ENCODE measurements around the gene CMBL. TPM values are rescaled to one million over a fixed set of nuclear protein-coding genes. Genes with fewer than 3 reads are reported as not detected.
A peak's percentile ranks its signal among the peaks of the same experiment; 100 is the strongest.

Gene CMBL
- total and polyA plus RNA-seq, 2 of the 13 experiments (the other 11 are each of a cell fraction or from before 2014, with no cell fraction given) = 11.5 to 17.0 TPM

GRCh38 chr5:10335711-10336470 is 28.2 kb upstream of the CMBL start (continued):
- TF ChIP-seq TFDP2 (CRISPR knock-in tag; IDR thresholded peaks at IDR 0.05) = 0 out of 2 replicates have a peak, but pooled peaks have one; percentile 45
- no peak for TF ChIP-seq ISL2 (CRISPR knock-in tag; IDR thresholded peaks at IDR 0.05)
- peak; percentile 54 for TF ChIP-seq ZGPAT (CRISPR knock-in tag; IDR thresholded peaks at IDR 0.05)
- no peak for TF ChIP-seq HMGXB4 (CRISPR knock-in tag; IDR thresholded peaks at IDR 0.05; ENCODE audit: borderline replicate concordance in 1 of 2, low read depth in 1 of 2)
- peak; percentile 50; the same call in 1 of the 2 replicates for TF ChIP-seq FOXK1 (CRISPR knock-in tag; IDR thresholded peaks at IDR 0.05; ENCODE audit: borderline replicate concordance, low read depth)
- TF ChIP-seq ZNF709 (CRISPR knock-in tag; IDR thresholded peaks at IDR 0.05) = 0 out of 2 replicates have a peak, but pooled peaks have one; percentile 11
- peak; percentile 42; the same call in 1 of the 2 replicates for TF ChIP-seq FOSL2 (CRISPR knock-in tag; IDR thresholded peaks at IDR 0.05)
- TF ChIP-seq SOX13 (IDR thresholded peaks at IDR 0.05) = peak; percentile 48; the same call in 1 of the 2 replicates
- peak in 1 of 2 experiments; percentile 75; a peak in 1 of 4 replicates for TF ChIP-seq SOX13 (CRISPR knock-in tag; conservative IDR thresholded peaks at IDR 0.05 in 1 of 2, IDR thresholded peaks at IDR 0.05 in 1 of 2)
- TF ChIP-seq ZBTB44 (CRISPR knock-in tag; IDR thresholded peaks at IDR 0.05) = no peak
- no peak for TF ChIP-seq ZNF496 (CRISPR knock-in tag; IDR thresholded peaks at IDR 0.05; ENCODE audit: insufficient replicate concordance)
- peak; percentile 59; the same call in 1 of the 2 replicates for TF ChIP-seq NCOA2 (CRISPR knock-in tag; IDR thresholded peaks at IDR 0.05)
- TF ChIP-seq ELF3 (CRISPR knock-in tag; IDR thresholded peaks at IDR 0.05) = 0 out of 2 replicates have a peak, but pooled peaks have one; percentile 29
- no peak for TF ChIP-seq ZNF558 (CRISPR knock-in tag; IDR thresholded peaks at IDR 0.05; ENCODE audit: borderline replicate concordance)
- TF ChIP-seq CEBPB (IDR thresholded peaks at IDR 0.05; ENCODE audit: borderline replicate concordance, low read depth, low read length) = peak; percentile 96
- TF ChIP-seq HOXA5 (CRISPR knock-in tag; IDR thresholded peaks at IDR 0.05) = peak; percentile 45; the same call in 1 of the 2 replicates
- no peak for TF ChIP-seq ZNF629 (CRISPR knock-in tag; conservative IDR thresholded peaks at IDR 0.05)
- TF ChIP-seq TGIF2 (CRISPR knock-in tag; IDR thresholded peaks at IDR 0.05) = 0 out of 2 replicates have a peak, but pooled peaks have one; percentile 69
- no peak for TF ChIP-seq ELF1 (CRISPR knock-in tag; IDR thresholded peaks at IDR 0.05)
- no peak for TF ChIP-seq ZNF230 (CRISPR knock-in tag; IDR thresholded peaks at IDR 0.05)
- TF ChIP-seq SP5 (CRISPR knock-in tag; IDR thresholded peaks at IDR 0.05; ENCODE audit: borderline replicate concordance, low read depth) = no peak
- TF ChIP-seq ZNF644 (CRISPR knock-in tag; IDR thresholded peaks at IDR 0.05; ENCODE audit: low read depth) = peak; percentile 82
- peak; percentile 68; the same call in 1 of the 2 replicates for TF ChIP-seq ZBTB25 (CRISPR knock-in tag; IDR thresholded peaks at IDR 0.05)

All from HepG2 (cell line).